ENCODE measurements around the gene CAMK1D.

CAMK1D gene

GRCh38 chr10:12622016-12622415, 272.7 kb downstream of the CAMK1D start:
- H4K20me1 ChIP-seq (ENCODE audit: insufficient read depth, low read length), result no peaks in the 10 kb centered on the region
- no peaks in the 10 kb centered on the region for H3K36me3 ChIP-seq (ENCODE audit: insufficient read depth, low read length)
- H3K9ac ChIP-seq (ENCODE audit: low read length), result no peak overlapping the region
- no peak overlapping the region for H2AFZ ChIP-seq (ENCODE audit: low read length)
- H3K79me2 ChIP-seq (ENCODE audit: insufficient read depth, low read length), result no peaks in the 10 kb centered on the region
- H3K4me3 ChIP-seq (ENCODE audit: low read depth, low read length, poor library complexity, severe bottlenecking), result no peak overlapping the region
- no peak for TF ChIP-seq CTCF (IDR thresholded peaks at IDR 0.05; ENCODE audit: low read length)
- TF ChIP-seq EZH2 (IDR thresholded peaks at IDR 0.05; ENCODE audit: borderline replicate concordance, low read length), result no peak
- no peaks in the 10 kb centered on the region for H3K9me2 ChIP-seq (ENCODE audit: low read depth, low read length)
- H3K4me1 ChIP-seq (ENCODE audit: insufficient read depth, low read length, severe bottlenecking), result no peaks in the 10 kb centered on the region
- H3F3A ChIP-seq (ENCODE audit: insufficient read depth, low read length), result no peaks in the 10 kb centered on the region
- no peaks in the 10 kb centered on the region for H3K27me3 ChIP-seq (ENCODE audit: insufficient read depth, low read length)
- no peaks in the 10 kb centered on the region for H3K9me3 ChIP-seq (ENCODE audit: low read length)
- H3K4me2 ChIP-seq (ENCODE audit: low read length), result no peak overlapping the region
- no peak overlapping the region for H3K27ac ChIP-seq (ENCODE audit: low read depth, low read length, poor library complexity, severe bottlenecking)

GRCh38 chr10:12622691-12623090, 273.3 kb downstream of the CAMK1D start:
- H3K36me3 ChIP-seq (ENCODE audit: insufficient read depth, low read length), result no peaks in the 10 kb centered on the region
- H3K9ac ChIP-seq (ENCODE audit: low read length), result no peak overlapping the region
- H3K4me2 ChIP-seq (ENCODE audit: low read length), result no peak overlapping the region
- TF ChIP-seq CTCF (IDR thresholded peaks at IDR 0.05; ENCODE audit: low read length) (no peak), EZH2 (IDR thresholded peaks at IDR 0.05; ENCODE audit: borderline replicate concordance, low read length) (no peak)
- no peaks in the 10 kb centered on the region for H3K4me1 ChIP-seq (ENCODE audit: insufficient read depth, low read length, severe bottlenecking)
- no peaks in the 10 kb centered on the region for H3K27me3 ChIP-seq (ENCODE audit: insufficient read depth, low read length)
- no peaks in the 10 kb centered on the region for H3K9me2 ChIP-seq (ENCODE audit: low read depth, low read length)
- no peaks in the 10 kb centered on the region for H3K79me2 ChIP-seq (ENCODE audit: insufficient read depth, low read length)
- H2AFZ ChIP-seq (ENCODE audit: low read length), result no peak overlapping the region
- no peaks in the 10 kb centered on the region for H3K9me3 ChIP-seq (ENCODE audit: low read length)
- no peaks in the 10 kb centered on the region for H3F3A ChIP-seq (ENCODE audit: insufficient read depth, low read length)
- no peak overlapping the region for H3K4me3 ChIP-seq (ENCODE audit: low read depth, low read length, poor library complexity, severe bottlenecking)
- no peaks in the 10 kb centered on the region for H4K20me1 ChIP-seq (ENCODE audit: insufficient read depth, low read length)
- no peak overlapping the region for H3K27ac ChIP-seq (ENCODE audit: low read depth, low read length, poor library complexity, severe bottlenecking)

- Histone ChIP-seq H3K9me3 (ENCODE audit: low read length) (no peaks in the 10 kb centered on the region), H3K27me3 (ENCODE audit: insufficient read depth, low read length) (no peaks in the 10 kb centered on the region), H3K4me2 (ENCODE audit: low read length) (no peak overlapping the region), H2AFZ (ENCODE audit: low read length) (no peak overlapping the region), H4K20me1 (ENCODE audit: insufficient read depth, low read length) (no peaks in the 10 kb centered on the region), H3K4me1 (ENCODE audit: insufficient read depth, low read length, severe bottlenecking) (no peaks in the 10 kb centered on the region), H3K9ac (ENCODE audit: low read length) (no peak overlapping the region), H3K36me3 (ENCODE audit: insufficient read depth, low read length) (no peaks in the 10 kb centered on the region), H3F3A (ENCODE audit: insufficient read depth, low read length) (no peaks in the 10 kb centered on the region), H3K27ac (ENCODE audit: low read depth, low read length, poor library complexity, severe bottlenecking) (no peak overlapping the region), H3K79me2 (ENCODE audit: insufficient read depth, low read length) (no peaks in the 10 kb centered on the region), H3K9me2 (ENCODE audit: low read depth, low read length) (no peaks in the 10 kb centered on the region), H3K4me3 (ENCODE audit: low read depth, low read length, poor library complexity, severe bottlenecking) (no peak overlapping the region)
- TF ChIP-seq EZH2 (IDR thresholded peaks at IDR 0.05; ENCODE audit: borderline replicate concordance, low read length), result no peak
- TF ChIP-seq CTCF (IDR thresholded peaks at IDR 0.05; ENCODE audit: low read length), result no peak
These were observed 276.2 kb downstream of the CAMK1D start for GRCh38 chr10:12625393-12626023.
